Tibial artery (tissue), 4 donors: Measurements from ENCODE around the gene DCLK2.

Experiments
- DNase-seq, 2 donors: peaks; one replicate each; pipeline ENCODE4 v3.0.0-alpha.2; 2019
- H3K27ac ChIP-seq, 2 donors: fragments of 200-600 bp; sonication (generic) in 1 of 2; 1 replicate in 1 of 2; 2 replicates in 1 of 2; pipeline ENCODE4 v1.5.1; 2018 to 2019; ENCODE audit warnings: mild to moderate bottlenecking in 1 of 2
- H3K27me3 ChIP-seq, 2 donors: fragments of 200-600 bp; sonication (generic) in 1 of 2; one replicate each; pipeline versions ENCODE4 v1.5.1 to v1.6.0; 2016 to 2019
- H3K36me3 ChIP-seq, 3 donors: fragments of 200-600 bp; sonication (generic) in 2 of 3; one replicate each; pipeline ENCODE4 v1.5.1; 2016 to 2019; ENCODE audit warnings: mild to moderate bottlenecking in 2 of 3
- H3K4me1 ChIP-seq, 4 donors: fragments of 200-600 bp; sonication (generic) in 2 of 4; 1 replicate in 3 of 4; 2 replicates in 1 of 4; pipeline ENCODE4 v1.5.1; 2016 to 2019
- H3K4me3 ChIP-seq, 2 donors: fragments of 200-600 bp; sonication (generic) in 1 of 2; 1 replicate in 1 of 2; 2 replicates in 1 of 2; pipeline ENCODE4 v1.5.1; 2018 to 2019; ENCODE audit warnings: mild to moderate bottlenecking in 2 of 2
- H3K9me3 ChIP-seq, 3 donors: fragments of 200-600 bp; sonication (generic) in 1 of 3; one replicate each; pipeline ENCODE4 v1.5.1; 2016 to 2019
- CTCF ChIP-seq, 2 experiments: fragments of 200-600 bp in 1 of 2; fragments of 450-650 bp in 1 of 2; IDR thresholded peaks; one replicate each; pipeline ENCODE4 v1.5.1; 2017 to 2019; ENCODE audit warnings: antibody characterized with exemption in 2 of 2, mild to moderate bottlenecking in 1 of 2, moderate library complexity in 1 of 2
- intact Hi-C: fragments of 100-400 bp; cut with DNase I; formaldehyde crosslinking; loops from one replicate; pipeline ENCODE4 v1.15.0; 2023; ENCODE audit warnings: low total_unique reads

Gene DCLK2

GRCh38 chr4:150205016-150205415, 126.8 kb downstream of the DCLK2 start:
- Histone ChIP-seq H3K4me3 (no peak overlapping the region), H3K27me3 (no peaks in the 10 kb centered on the region), H3K4me1 (no peaks in the 10 kb centered on the region), H3K36me3 (no peaks in the 10 kb centered on the region), H3K9me3 (no peaks in the 10 kb centered on the region), H3K27ac (no peak overlapping the region)
- no peak for TF ChIP-seq CTCF (IDR thresholded peaks at IDR 0.05)
- no peak for DNase-seq
- intact Hi-C loops: no loop called here

GRCh38 chr4:150206265-150206664, 128.0 kb downstream of the DCLK2 start:
- no peaks in the 10 kb centered on the region for H3K9me3 ChIP-seq
- no peak overlapping the region for H3K27ac ChIP-seq
- H3K36me3 ChIP-seq: no peaks in the 10 kb centered on the region
- no peak overlapping the region for H3K4me3 ChIP-seq
- H3K27me3 ChIP-seq: no peaks in the 10 kb centered on the region
- DNase-seq: no peak
- no peaks in the 10 kb centered on the region for H3K4me1 ChIP-seq
- no peak for TF ChIP-seq CTCF (IDR thresholded peaks at IDR 0.05)
- intact Hi-C loops: no loop called here

- H3K9me3 ChIP-seq: no peaks in the 10 kb centered on the region
- no peaks in the 10 kb centered on the region for H3K36me3 ChIP-seq
- DNase-seq: no peak
- H3K27me3 ChIP-seq: no peaks in the 10 kb centered on the region
- no peak for TF ChIP-seq CTCF (IDR thresholded peaks at IDR 0.05)
- intact Hi-C loops: no loop called here
- no peak overlapping the region for H3K4me3 ChIP-seq
- no peak overlapping the region for H3K27ac ChIP-seq
- H3K4me1 ChIP-seq: no peaks in the 10 kb centered on the region
Observed at GRCh38 chr4:150206954-150207353, 128.7 kb downstream of the DCLK2 start.

- peaks cover 0 to 4% (median 0%) of the 10 kb centered on the region in 4 donors for H3K4me1 ChIP-seq
- no peaks in the 10 kb centered on the region for H3K27me3 ChIP-seq
- H3K27ac ChIP-seq: no peak overlapping the region
- intact Hi-C loops: no loop called here
- no peaks in the 10 kb centered on the region for H3K9me3 ChIP-seq
- DNase-seq: no peak
- H3K4me3 ChIP-seq: no peak overlapping the region
- H3K36me3 ChIP-seq: no peaks in the 10 kb centered on the region
- no peak for TF ChIP-seq CTCF (IDR thresholded peaks at IDR 0.05)
Observed at GRCh38 chr4:150207871-150208270, 129.6 kb downstream of the DCLK2 start.

GRCh38 chr4:150209140-150209829, 131.0 kb downstream of the DCLK2 start:
- peak; percentile 56 to 71 for DNase-seq
- no peak overlapping the region for H3K27ac ChIP-seq
- no peak overlapping the region for H3K4me3 ChIP-seq
- no peaks in the 10 kb centered on the region for H3K9me3 ChIP-seq
- no peaks in the 10 kb centered on the region for H3K27me3 ChIP-seq
- peak; percentile 55 to 58 for TF ChIP-seq CTCF (IDR thresholded peaks at IDR 0.05)
- intact Hi-C loops: no loop called here
- H3K4me1 ChIP-seq: peaks cover 0 to 4% (median 0%) of the 10 kb centered on the region in 4 donors
- H3K36me3 ChIP-seq: no peaks in the 10 kb centered on the region
